Pancreas (tissue), 10 donors: ENCODE measurements around the gene PALM. TPM values are rescaled to one million over a fixed set of nuclear protein-coding genes. Genes with fewer than 3 reads are reported as not detected.

Experiments
- ATAC-seq, 4 donors: fragments of 200-7000 bp; cut with Tn5 transposase; one replicate each; pipeline versions ENCODE4 v1.8.0 to v1.9.1; 2020; ENCODE audit warnings: mild to moderate bottlenecking in 4 of 4, moderate library complexity in 4 of 4
- DNase-seq, 6 donors: peaks; one replicate each; pipeline ENCODE4 v3.0.0-alpha.2; 2020
- FAIRE-seq: peaks from 2 replicates; lab custom pipeline; 2012; peaks lifted over from hg19 to GRCh38; lab: Jason Lieb, UNC
- H3K27ac ChIP-seq, 4 donors: fragments of 200-600 bp; sonication (generic); 1 replicate in 3 of 4; 2 replicates in 1 of 4; pipeline versions ENCODE4 v1.5.0 to v1.8.0; 2020
- H3K27me3 ChIP-seq, 4 donors: fragments of 200-600 bp; one replicate each; pipeline ENCODE4 v1.8.0; 2021
- H3K36me3 ChIP-seq, 3 donors: fragments of 200-600 bp; sonication (generic) in 1 of 3; one replicate each; pipeline versions ENCODE4 v1.5.0 to v1.8.0; 2020 to 2021
- H3K4me1 ChIP-seq, 3 donors: fragments of 200-600 bp; one replicate each; pipeline ENCODE4 v1.8.0; 2021
- H3K4me3 ChIP-seq, 4 donors: fragments of 200-600 bp; sonication (generic) in 2 of 4; one replicate each; pipeline versions ENCODE4 v1.5.0 to v1.8.0; 2020 to 2021
- H3K9me3 ChIP-seq, 4 donors: fragments of 200-600 bp; one replicate each; pipeline ENCODE4 v1.8.0; 2021
- CTCF ChIP-seq, 4 donors: fragments of 200-600 bp; sonication (generic) in 3 of 4; IDR thresholded peaks; one replicate each; pipeline versions ENCODE4 v1.5.0 to v1.8.0; 2021; ENCODE audit warnings: antibody characterized with exemption in 4 of 4
- WGBS, 2 donors: extraction: QIAGEN DNeasy Blood & Tissue Kit; methylation state at CpG; one replicate each; pipeline ENCODE4 v1.1.7; 2013; 5-methylcytosine and 5-hydroxymethylcytosine counted together
- intact Hi-C, 3 donors: fragments of 100-400 bp; cut with DNase I; formaldehyde crosslinking; loops; one replicate each; pipeline versions ENCODE4 v1.11.1 to v1.14.2; 2022
- polyA plus RNA-seq, 2 donors: library from polyadenylated mRNA; stranded (reverse); fragments of 200-250 nt; gene quantifications; one replicate each; pipeline ENCODE4 v1.2.3, GENCODE V29; 2013
- total RNA-seq, 6 donors: library from RNA; stranded (reverse); fragmentation: NEBNext Ultra II Directional in 4 of 6; extraction: Animal tissue kit (Norgen Biotek cat#: 25700) in 4 of 6; gene quantifications; one replicate each; pipeline versions ENCODE4 v1.2.1 to v1.2.4, GENCODE V29; 2021 to 2023
- donor health status: healthy with polysubstance abuse.
- donor health status: DM: no; HTN: no; CAD: no; lungs with moderate emphysema.
- donor health status: DM: no; HTN: no; CAD: no.
- donor health status: control.
- donor health status: control.
- donor health status: Bipolar disorder and iron deficiency.
- donor health status: DM: yes; HTN: yes; CAD: no.
- donor health status: DM: no; HTN: no; CAD: no.
- donor health status: DM: no; HTN: no; CAD: no.
- donor health status: DM: yes; HTN: yes; CAD: no.

The PALM gene
- total and polyA plus RNA-seq, 8 donors: 3.5 to 12.6 (median 6.2) TPM

- H3K36me3 ChIP-seq: no peaks in the 10 kb centered on the region
- 92 to 96% methylated on average over 20 to 22 of the region's 22 CpGs for WGBS, 2 donors
- H3K4me3 ChIP-seq: no peak overlapping the region
- no peaks in the 10 kb centered on the region for H3K4me1 ChIP-seq
- FAIRE-seq (no peak), ATAC-seq (no peak), DNase-seq (no peak)
- intact Hi-C loops: no loop called here
- TF ChIP-seq CTCF (IDR thresholded peaks at IDR 0.05): no peak
- H3K9me3 ChIP-seq: no peaks in the 10 kb centered on the region
- no peak overlapping the region for H3K27ac ChIP-seq
- H3K27me3 ChIP-seq: no peaks in the 10 kb centered on the region
Observed at GRCh38 chr19:746956-747355, 38.2 kb downstream of the PALM start.

- H3K4me3 ChIP-seq: no peak overlapping the region
- TF ChIP-seq CTCF (IDR thresholded peaks at IDR 0.05): no peak
- 93 to 95% methylated on average over 27 to 28 of the region's 28 CpGs for WGBS, 2 donors
- H3K27ac ChIP-seq: no peak overlapping the region
- ATAC-seq (no peak), FAIRE-seq (no peak), DNase-seq (no peak)
- no peaks in the 10 kb centered on the region for H3K36me3 ChIP-seq
- no peaks in the 10 kb centered on the region for H3K9me3 ChIP-seq
- H3K4me1 ChIP-seq: no peaks in the 10 kb centered on the region
- H3K27me3 ChIP-seq: no peaks in the 10 kb centered on the region
- intact Hi-C loops: no loop called here
Observed at GRCh38 chr19:747432-748273, 38.9 kb downstream of the PALM start.

GRCh38 chr19:748274-748598 lies 39.5 kb downstream of the PALM start:
- Histone ChIP-seq H3K4me3 (no peak overlapping the region), H3K36me3 (no peaks in the 10 kb centered on the region), H3K4me1 (no peaks in the 10 kb centered on the region), H3K27ac (no peak overlapping the region), H3K9me3 (no peaks in the 10 kb centered on the region), H3K27me3 (no peaks in the 10 kb centered on the region)
- FAIRE-seq (no peak), ATAC-seq (no peak), DNase-seq (no peak)
- 81 to 82% methylated on average over 12 to 14 of the region's 14 CpGs for WGBS, 2 donors
- intact Hi-C loops: no loop called here
- no peak for TF ChIP-seq CTCF (IDR thresholded peaks at IDR 0.05)

- intact Hi-C loops: no loop called here
Observed at GRCh38 chr19:749811-750210, 41.1 kb downstream of the PALM start.

More at GRCh38 chr19:749811-750210, 41.1 kb downstream of the PALM start:
- no peak for ATAC-seq
- no peaks in the 10 kb centered on the region for H3K4me1 ChIP-seq
- no peak overlapping the region for H3K27ac ChIP-seq
- FAIRE-seq: no peak
- H3K4me3 ChIP-seq: no peak overlapping the region
- H3K9me3 ChIP-seq: no peaks in the 10 kb centered on the region
- H3K36me3 ChIP-seq: no peaks in the 10 kb centered on the region
- no peaks in the 10 kb centered on the region for H3K27me3 ChIP-seq
- no peak for TF ChIP-seq CTCF (IDR thresholded peaks at IDR 0.05)
- no peak for DNase-seq
- WGBS, 2 donors: 78 to 92% methylated on average over 14 of the region's 14 CpGs
